Frontal cortex (tissue), 4 donors: ENCODE results near the gene PLXNA3. TPM values are rescaled to one million over a fixed set of nuclear protein-coding genes. Genes with fewer than 3 reads are reported as not detected.

Source experiments
- DNase-seq, 2 donors: peaks; one replicate each; pipeline ENCODE4 v3.0.0; 2012; ENCODE audit warnings: low spot score in 2 of 2
- FAIRE-seq: peaks from 2 replicates; lab custom pipeline; 2012; peaks lifted over from hg19 to GRCh38; lab: Jason Lieb, UNC
- total RNA-seq: library from RNA; depleted of rRNA; stranded (reverse); fragments of >200 nt; gene quantifications from one replicate; pipeline ENCODE4 v1.2.3, GENCODE V29; 2014
- donor health status: control.
- donor health status: control.
- donor health status: control.

Gene PLXNA3
- total RNA-seq: 14.7 TPM

- FAIRE-seq (no peak), DNase-seq (peak; percentile 72 to 83)
Observed at GRCh38 chrX:154458116-154458953, at the start of gene PLXNA3. Gene PLXNA3, plus strand, starts transcription at chrX:154458281. Its CDS starts 1,903 bp downstream, at chrX:154460184.

- no peak for FAIRE-seq
Observed at GRCh38 chrX:154408659-154409221, 49.3 kb upstream of the PLXNA3 start.

GRCh38 chrX:154409222-154409871 lies 48.7 kb upstream of the PLXNA3 start, which contains the start of gene DNASE1L1:
Gene DNASE1L1, minus strand, starts transcription at chrX:154409254. Its CDS starts 3,686 bp downstream, at chrX:154405568.
- FAIRE-seq: no peak
- DNase-seq: peak in 1 of 2 donors; percentile 42

More at GRCh38 chrX:154408659-154409221, 49.3 kb upstream of the PLXNA3 start:
- no peak for DNase-seq

- DNase-seq: peak in 1 of 2 donors; percentile 54
- no peak for FAIRE-seq
Observed at GRCh38 chrX:154411981-154412340, 46.1 kb upstream of the PLXNA3 start.

GRCh38 chrX:154412468-154412867 lies 45.6 kb upstream of the PLXNA3 start:
- FAIRE-seq: no peak
- DNase-seq: no peak

- DNase-seq (no peak), FAIRE-seq (no peak)
Observed at GRCh38 chrX:154413142-154413541, 44.9 kb upstream of the PLXNA3 start.

GRCh38 chrX:154417157-154417556 lies 40.9 kb upstream of the PLXNA3 start:
- DNase-seq: no peak
- no peak for FAIRE-seq

- DNase-seq (no peak), FAIRE-seq (no peak)
Observed at GRCh38 chrX:154419189-154419588, 38.9 kb upstream of the PLXNA3 start.

- no peak for FAIRE-seq
- no peak for DNase-seq
Observed at GRCh38 chrX:154419688-154420401, 38.2 kb upstream of the PLXNA3 start.

- FAIRE-seq (no peak), DNase-seq (no peak)
Observed at GRCh38 chrX:154420402-154420756, 37.7 kb upstream of the PLXNA3 start.

- no peak for FAIRE-seq
Observed at GRCh38 chrX:154426916-154427770, 30.9 kb upstream of the PLXNA3 start.

GRCh38 chrX:154428176-154429171 lies 29.6 kb upstream of the PLXNA3 start, which contains the start of gene ATP6AP1:
Gene ATP6AP1, plus strand, starts transcription at chrX:154428677. Its CDS starts 16 bp downstream, at chrX:154428693.
- FAIRE-seq: no peak

More at GRCh38 chrX:154426916-154427770, 30.9 kb upstream of the PLXNA3 start:
- no peak for DNase-seq

GRCh38 chrX:154429711-154430110 lies 28.4 kb upstream of the PLXNA3 start:
- FAIRE-seq (no peak), DNase-seq (no peak)

More at GRCh38 chrX:154428176-154429171, 29.6 kb upstream of the PLXNA3 start, which contains the start of gene ATP6AP1:
- DNase-seq: peak; percentile 78 to 81

GRCh38 chrX:154430479-154430878 lies 27.6 kb upstream of the PLXNA3 start:
- DNase-seq: no peak
- FAIRE-seq: no peak

GRCh38 chrX:154430916-154431315 lies 27.2 kb upstream of the PLXNA3 start:
- FAIRE-seq: no peak
- no peak for DNase-seq

- no peak for FAIRE-seq
- DNase-seq: no peak
Observed at GRCh38 chrX:154431341-154431740, 26.7 kb upstream of the PLXNA3 start.

GRCh38 chrX:154432210-154432609 lies 25.9 kb upstream of the PLXNA3 start:
- DNase-seq: no peak
- FAIRE-seq: no peak

- no peak for FAIRE-seq
- DNase-seq: no peak
Observed at GRCh38 chrX:154433605-154434004, 24.5 kb upstream of the PLXNA3 start.
